GM12891 (cell line): ENCODE data around the gene OPN1LW.
"Not testable (repeated sequence)": the region's sequence is repeated elsewhere in the genome, so short reads cannot be mapped to it uniquely, and the experiment has no call there.

ENCODE experiments used
- POLR2A ChIP-seq: IDR thresholded peaks from 2 replicates; pipeline ENCODE4 v1.6.1; 2011; ENCODE audit warnings: low read depth, low read length, control low read depth
- POLR2AphosphoS5 ChIP-seq: IDR thresholded peaks from 2 replicates; pipeline ENCODE4 v1.6.1; 2011; ENCODE audit warnings: low read depth, low read length, control low read depth

DNA sequence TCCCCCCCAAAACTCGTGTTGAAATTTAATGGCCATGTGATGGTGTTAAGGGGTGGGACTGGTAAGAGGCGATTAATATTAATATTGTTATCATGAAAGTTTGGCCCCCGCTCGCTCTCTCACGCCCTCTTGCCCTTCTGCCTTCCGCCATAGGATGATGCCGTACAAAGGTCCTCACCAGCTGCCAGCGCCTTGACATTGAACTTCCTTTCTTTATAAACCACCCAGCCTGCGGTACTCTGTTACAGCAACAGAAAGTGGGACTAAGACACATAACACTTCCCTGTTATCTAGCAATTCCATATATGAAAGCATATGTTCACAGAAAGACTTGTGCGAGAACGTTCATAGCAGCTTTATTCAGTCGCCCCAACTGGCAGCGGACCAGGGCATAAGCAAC is 24.3 kb downstream of the OPN1LW start:
- TF ChIP-seq POLR2AphosphoS5, POLR2A: not testable (repeated sequence)
